Activated CD4-positive, alpha-beta T cell treated with anti-CD3 and anti-CD28 coated beads for 4 hours (primary cell): ENCODE results near the gene SEMA4G.

ENCODE experiments used
- DNase-seq, 2 donors: peaks; one replicate each; pipeline ENCODE4 v3.0.0-alpha.2; 2020

The SEMA4G gene

GRCh38 chr10:100969187-100970075 is at the start of gene SEMA4G:
Gene SEMA4G (plus strand): TSS chr10:100969504. CDS start chr10:100972913, 3,409 bp downstream.
- peak; percentile 18 to 36 for DNase-seq

DNA sequence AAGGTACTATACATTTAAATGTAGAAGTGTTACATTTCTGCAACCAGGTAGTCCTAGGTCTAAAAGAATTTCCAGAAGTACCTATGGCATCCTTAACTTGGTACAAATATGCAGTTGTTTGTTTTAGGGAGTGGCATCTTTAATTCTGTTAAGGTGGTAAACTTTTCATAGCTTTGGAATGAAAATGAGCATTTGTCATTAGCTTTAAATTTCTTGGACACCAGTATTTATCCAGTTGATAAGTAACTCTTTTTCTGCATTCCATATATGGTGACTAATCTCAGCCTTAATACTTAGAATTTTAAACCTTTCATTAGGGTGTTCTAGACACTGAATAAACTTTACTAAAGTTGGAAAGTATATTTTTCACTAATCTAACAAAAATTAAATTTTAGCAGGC is 45.7 kb upstream of the SEMA4G start:
- no peak for DNase-seq

- no peak for DNase-seq
Measured at GRCh38 chr10:100927266-100927665, 42.0 kb upstream of the SEMA4G start.

- no peak for DNase-seq
Measured at GRCh38 chr10:100928039-100928438, 41.3 kb upstream of the SEMA4G start.

GRCh38 chr10:100930368-100930767 is 38.9 kb upstream of the SEMA4G start:
- DNase-seq: no peak

GRCh38 chr10:100934084-100934659 is 35.1 kb upstream of the SEMA4G start:
- no peak for DNase-seq

DNA sequence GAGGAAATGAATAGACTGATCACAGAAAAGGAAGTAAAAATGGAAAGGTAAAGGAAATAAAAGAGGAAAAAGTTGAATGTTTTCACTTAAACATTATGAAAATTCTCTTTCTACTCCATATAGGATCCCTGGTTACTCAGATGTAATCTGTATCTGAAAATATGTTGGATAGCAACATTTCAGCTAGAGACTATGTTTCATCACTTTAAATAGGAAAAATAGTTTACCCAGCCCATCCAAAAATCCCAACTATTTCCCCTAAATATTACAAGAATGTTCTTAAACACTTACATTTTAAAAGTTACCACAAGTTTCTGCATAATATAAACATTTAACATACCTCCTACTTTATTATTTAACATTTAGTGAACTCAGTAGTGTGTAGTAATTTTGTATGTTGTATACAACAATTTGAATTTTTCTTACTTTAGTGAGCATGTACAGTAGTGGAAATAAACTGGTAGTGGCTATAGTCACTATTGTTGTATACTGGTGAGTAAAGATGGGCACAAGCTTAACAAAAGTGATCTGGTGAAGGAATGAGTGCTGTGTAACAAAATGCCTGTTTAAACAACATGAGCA is 29.4 kb upstream of the SEMA4G start:
- DNase-seq: no peak

DNA sequence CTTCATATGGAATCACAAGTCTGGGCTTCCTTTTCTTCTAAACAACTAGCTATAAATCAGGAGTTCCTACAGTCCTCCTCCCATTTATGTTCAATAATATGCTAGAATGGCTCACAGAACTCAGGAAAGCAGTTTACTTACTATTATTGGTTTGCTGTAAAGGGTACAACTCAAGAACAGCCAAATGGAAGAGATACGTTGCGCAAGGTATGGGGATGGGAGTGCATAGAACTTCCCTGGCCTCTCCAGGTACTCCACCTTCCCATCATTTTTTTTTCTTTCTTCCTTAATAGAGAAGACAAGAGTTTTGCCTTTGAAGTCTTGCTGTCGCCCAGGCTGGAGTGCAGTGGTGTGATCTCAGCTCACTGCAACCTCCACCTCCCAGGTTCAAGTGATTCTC is 27.1 kb upstream of the SEMA4G start:
- DNase-seq: no peak

DNA sequence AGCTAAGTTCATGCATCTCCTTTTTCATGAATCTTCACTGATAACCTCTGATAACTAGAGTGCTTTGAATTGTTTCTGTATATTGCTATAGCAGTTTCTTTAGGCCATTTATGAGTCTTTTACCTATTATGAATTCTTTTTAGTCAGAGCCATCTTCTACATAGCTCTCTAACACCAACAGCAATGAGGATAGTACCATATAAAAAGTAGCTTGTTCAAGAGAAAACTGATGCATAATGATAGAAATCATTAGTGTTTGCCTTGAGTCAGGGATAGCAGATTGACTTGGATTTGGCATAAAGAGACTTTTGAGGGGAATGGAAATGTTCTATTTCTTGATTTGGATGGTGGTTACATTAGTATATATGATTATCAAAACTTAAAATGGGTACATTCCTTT is 25.8 kb upstream of the SEMA4G start:
- no peak for DNase-seq

DNA sequence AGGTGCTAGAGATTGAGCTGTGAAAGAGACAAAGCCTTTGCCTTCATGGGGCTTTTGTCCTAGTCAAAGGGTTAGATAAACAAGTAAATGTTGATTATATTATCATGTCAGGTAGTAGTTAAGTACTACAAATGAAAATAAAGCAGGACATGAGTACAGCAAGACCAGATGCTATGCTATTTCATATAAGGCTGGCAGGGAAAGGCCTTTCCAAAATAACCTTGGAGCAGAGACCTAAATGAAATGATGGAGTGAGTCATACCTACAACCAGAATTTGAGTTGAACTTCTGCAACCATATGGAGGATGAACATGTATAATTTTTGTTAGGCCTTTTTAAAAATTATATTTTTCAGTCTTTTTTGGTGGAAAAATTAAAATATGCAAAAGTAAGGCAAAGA is 23.6 kb upstream of the SEMA4G start:
- DNase-seq: no peak

DNA sequence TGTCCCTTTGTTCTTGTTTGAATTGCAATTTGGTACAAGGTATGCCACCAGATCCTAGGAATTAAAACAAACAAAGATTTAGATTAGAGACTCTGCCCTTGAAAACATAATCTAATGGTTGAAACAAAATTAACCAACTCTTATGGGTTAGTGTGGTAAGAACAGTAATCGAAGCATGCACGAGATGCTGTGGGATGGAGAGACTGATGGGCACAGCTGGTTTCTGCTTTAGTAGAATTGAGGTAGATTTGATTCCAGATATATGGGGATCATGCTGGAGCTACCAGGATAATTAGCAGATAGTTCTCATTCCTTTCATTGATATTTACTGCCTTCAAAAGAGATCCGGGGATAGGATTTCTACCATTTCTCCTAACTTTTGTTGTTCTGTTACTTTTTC is 20.4 kb upstream of the SEMA4G start:
- no peak for DNase-seq

GRCh38 chr10:100960251-100960650 is 9.1 kb upstream of the SEMA4G start:
- DNase-seq: no peak

- no peak for DNase-seq
Measured at GRCh38 chr10:100962351-100963080, 6.8 kb upstream of the SEMA4G start.

GRCh38 chr10:100963826-100964225 is 5.5 kb upstream of the SEMA4G start:
- DNase-seq: no peak

GRCh38 chr10:100965820-100966219 is 3.5 kb upstream of the SEMA4G start:
- no peak for DNase-seq

DNA sequence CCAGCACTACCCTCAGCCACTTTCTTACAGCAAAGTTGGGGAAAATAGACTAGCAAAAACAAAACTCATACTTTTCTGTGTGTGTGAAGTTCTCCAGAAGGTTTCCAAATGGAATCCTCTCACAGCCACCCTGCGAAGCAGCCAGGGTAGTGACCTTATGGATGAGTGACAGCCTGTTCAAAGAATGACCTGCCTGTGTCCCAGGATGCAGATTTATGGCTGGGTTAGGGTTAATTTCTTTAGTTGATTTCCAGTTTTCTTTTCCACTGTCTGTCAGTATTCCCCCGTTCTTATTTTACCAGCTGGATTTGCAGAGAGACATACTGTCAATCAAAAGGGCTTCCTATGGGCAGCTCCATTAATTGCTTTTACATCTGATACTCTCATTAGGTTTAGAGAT is 2.4 kb upstream of the SEMA4G start:
- DNase-seq: no peak

DNA sequence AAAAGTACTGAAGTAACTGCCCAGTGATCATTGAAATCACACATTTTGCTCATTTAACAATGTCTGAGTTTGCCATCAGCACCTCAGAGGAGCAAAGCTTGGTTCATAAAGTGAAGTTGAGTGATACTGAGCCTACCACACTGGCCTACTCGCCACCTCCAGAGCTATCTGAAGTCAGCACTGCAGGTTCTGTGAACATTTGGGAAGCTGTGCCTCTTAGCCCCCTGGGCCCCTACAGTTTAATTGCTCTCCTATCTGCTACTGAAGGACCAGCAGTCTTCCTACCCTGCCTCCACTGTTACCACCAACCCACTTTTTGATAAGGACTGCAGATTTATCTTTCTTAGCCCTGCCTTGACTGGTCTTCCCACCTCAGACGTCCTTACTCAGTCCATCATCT is 2.0 kb upstream of the SEMA4G start:
- no peak for DNase-seq

DNA sequence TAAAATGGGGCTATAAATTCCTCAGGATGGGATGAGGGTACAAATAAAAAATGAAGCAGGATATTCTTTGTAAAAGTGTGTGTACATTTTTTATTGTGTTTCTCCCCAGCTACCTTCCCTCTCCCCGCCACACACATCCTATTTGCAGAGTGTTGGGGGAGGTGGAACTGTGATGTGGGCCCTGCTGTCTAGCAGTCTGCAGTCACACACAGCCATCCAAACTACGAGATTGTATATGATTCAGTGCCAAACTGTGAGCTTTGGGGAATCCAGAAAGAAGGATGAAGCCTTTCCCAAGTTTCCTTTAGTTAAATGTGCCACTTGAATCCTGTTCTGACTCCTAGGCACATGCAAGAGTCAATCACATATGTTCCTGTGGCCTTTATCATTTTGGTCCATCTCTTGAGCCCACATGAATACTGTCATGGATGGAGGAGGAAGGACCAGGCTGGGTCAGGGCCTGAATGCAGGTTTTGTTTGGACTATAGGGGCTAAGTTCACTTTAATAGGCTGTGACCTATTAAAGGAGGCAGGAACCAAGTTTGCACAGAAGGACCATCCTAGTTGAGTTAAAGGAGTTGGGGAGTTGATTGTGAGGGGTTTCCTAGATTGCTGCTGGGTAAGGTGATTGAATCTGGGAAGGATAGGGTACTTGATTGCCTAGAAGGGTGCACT is 1.1 kb upstream of the SEMA4G start:
- DNase-seq: no peak

DNA sequence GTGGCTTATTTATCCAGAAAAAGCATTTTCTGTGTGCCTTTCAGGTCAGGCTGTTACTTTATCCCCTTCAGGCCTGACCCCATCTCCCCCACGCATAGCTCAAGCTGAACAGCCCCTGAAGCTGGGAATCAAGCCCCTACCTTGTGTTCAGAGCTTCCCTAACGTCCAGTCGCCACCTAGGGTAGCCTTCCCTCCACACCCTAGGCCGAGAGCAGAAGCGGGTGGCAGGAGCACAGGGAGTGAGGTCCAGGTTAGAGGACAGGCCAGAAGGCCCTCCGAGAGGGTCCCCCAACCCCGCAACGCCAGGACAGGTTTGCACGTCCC is 479 bp upstream of the SEMA4G start:
- no peak for DNase-seq

DNA sequence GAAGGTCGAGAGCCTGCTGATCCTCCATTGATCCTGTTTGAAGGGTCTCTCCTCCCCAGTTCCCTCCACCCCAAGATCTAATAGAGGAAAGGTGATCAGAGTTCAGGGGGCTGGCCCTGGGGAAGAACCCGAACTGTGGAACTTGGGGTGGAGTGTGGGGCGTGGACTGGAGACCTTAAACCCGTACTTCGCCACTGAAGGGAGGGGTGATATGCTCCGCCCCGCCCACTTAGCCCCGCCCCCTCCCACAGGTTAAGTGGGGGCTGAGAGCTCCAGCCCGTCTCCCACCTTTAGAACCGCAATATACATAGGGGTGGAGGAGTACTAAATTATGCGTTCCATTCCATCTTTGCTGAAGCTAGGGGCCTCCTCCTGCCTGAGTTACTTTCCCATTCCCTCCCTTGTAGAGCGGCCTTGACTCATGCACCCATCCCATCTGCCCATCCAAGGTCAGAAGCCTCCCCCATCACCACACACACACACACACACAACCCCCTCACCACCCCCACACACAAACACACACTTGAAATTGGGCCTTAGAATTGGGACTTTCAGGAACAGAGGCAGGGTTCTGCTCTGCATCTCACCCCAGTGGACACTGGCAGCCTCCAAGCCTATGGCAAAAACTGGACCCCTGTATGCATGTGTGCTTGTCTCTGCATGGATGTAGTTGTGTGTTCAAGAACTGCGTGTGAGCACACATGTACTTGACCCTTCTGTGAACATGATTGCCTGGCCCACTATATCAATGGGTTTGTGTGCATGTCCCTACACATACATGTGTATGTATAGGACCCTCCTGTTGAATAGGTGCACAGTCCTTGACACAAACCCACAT is 991 bp downstream of the SEMA4G start:
- peak in 1 of 2 donors; percentile 27 for DNase-seq

- DNase-seq: no peak
Measured at GRCh38 chr10:100970914-100971811, 1.9 kb downstream of the SEMA4G start.
